DOHH2 (cell line): Measurements from ENCODE around the gene RELB.

Experiments
- CTCF ChIP-seq: fragments of 200-600 bp; sonication (generic); IDR thresholded peaks from one replicate; pipeline ENCODE4 v1.5.1; 2014; ENCODE audit warnings: antibody characterized with exemption, mild to moderate bottlenecking, low read depth, low read length; ENCODE audit not compliant: poor library complexity, severe bottlenecking
- EZH2phosphoT487 ChIP-seq: fragments of 200-600 bp; sonication (generic); IDR thresholded peaks from 2 replicates; pipeline ENCODE4 v1.6.1; 2017; ENCODE audit warnings: borderline replicate concordance, mild to moderate bottlenecking, antibody characterized with exemption, low read length, moderate library complexity, mixed read lengths

- TF ChIP-seq CTCF = no peak
- TF ChIP-seq EZH2phosphoT487 = no peak
Measured at GRCh38 chr19:44954649-44955504, 46.4 kb upstream of the RELB start, which contains the start of gene CLPTM1.
